Brain microvascular endothelial cell (primary cell): ENCODE data around the gene GPT2.

ENCODE experiments used
- DNase-seq: peaks from one replicate; pipeline ENCODE4 v3.0.0-alpha.2; 2020
- H3K27ac ChIP-seq: fragments of 250-450 bp; sonication (Bioruptor Pico); 2 replicates; pipeline ENCODE4 v1.5.1; 2020; ENCODE audit warnings: mild to moderate bottlenecking, moderate library complexity
- H3K27me3 ChIP-seq: fragments of 250-450 bp; sonication (Bioruptor Pico); replicated peaks from 2 replicates; pipeline ENCODE4 v1.5.1; 2020; ENCODE audit warnings: mild to moderate bottlenecking
- H3K36me3 ChIP-seq: fragments of 250-450 bp; sonication (Bioruptor Pico); replicated peaks from 2 replicates; pipeline ENCODE4 v1.5.1; 2020; ENCODE audit warnings: mild to moderate bottlenecking
- H3K4me3 ChIP-seq: 2 replicates; pipeline ENCODE4 v1.5.1; 2011; ENCODE audit warnings: low read depth, mild to moderate bottlenecking, control low read depth, low read length, moderate library complexity
- in situ Hi-C: cut with HindIII; loops from 2 replicates; pipeline ENCODE4 v1.10.0; 2017; ENCODE audit warnings: low sequenced_read_pairs, low pct_ligation_motif_present
- TF ChIP-seq, protein P1 (sequence below): IDR thresholded peaks from 2 replicates; pipeline ENCODE4 v1.5.1; 2011; ENCODE audit warnings: low read depth, mild to moderate bottlenecking, moderate library complexity, low read length, control low read depth, inconsistent platforms; ENCODE audit errors: missing control alignments

The GPT2 gene

DNA sequence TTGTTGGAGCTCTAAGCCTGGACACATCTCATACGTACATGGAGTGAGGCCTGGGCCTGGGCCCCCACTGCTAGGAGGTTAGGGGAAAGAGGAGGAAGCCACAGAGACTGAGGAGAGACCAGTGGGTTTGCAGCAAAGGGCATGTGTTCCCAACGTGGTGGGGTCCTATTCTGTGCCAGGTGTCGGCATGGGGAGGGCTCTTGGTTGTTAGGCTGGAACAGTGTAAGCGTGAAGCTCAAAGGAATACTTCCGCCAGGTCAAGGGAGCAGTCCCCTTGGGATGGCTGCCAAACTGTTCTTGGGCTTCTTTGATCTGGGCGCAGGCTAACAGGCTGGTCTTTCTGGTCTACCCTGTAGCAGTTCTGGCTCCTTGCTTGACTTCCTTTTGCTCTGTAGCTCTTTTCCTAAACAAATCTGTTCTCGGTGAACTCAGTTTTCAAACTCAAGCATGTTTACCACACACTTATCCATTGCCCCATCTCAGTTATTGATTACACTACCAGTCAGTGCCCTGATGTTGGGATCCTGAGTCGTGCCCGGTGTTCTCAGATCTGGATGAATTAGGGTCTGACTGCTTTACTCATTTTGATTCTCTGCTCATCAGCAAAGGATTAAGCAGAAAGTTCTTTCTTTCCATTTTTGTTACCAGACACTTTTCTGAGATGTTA, 36.4 kb downstream of the GPT2 start:
- no peak overlapping the region for H3K4me3 ChIP-seq
- DNase-seq: no peak
- in situ Hi-C loops: no loop called here
- H3K27ac ChIP-seq: no peak overlapping the region
- H3K27me3 ChIP-seq: no peaks in the 10 kb centered on the region
- peaks cover 10% of the 10 kb centered on the region for H3K36me3 ChIP-seq
- TF ChIP-seq, protein P1, sequence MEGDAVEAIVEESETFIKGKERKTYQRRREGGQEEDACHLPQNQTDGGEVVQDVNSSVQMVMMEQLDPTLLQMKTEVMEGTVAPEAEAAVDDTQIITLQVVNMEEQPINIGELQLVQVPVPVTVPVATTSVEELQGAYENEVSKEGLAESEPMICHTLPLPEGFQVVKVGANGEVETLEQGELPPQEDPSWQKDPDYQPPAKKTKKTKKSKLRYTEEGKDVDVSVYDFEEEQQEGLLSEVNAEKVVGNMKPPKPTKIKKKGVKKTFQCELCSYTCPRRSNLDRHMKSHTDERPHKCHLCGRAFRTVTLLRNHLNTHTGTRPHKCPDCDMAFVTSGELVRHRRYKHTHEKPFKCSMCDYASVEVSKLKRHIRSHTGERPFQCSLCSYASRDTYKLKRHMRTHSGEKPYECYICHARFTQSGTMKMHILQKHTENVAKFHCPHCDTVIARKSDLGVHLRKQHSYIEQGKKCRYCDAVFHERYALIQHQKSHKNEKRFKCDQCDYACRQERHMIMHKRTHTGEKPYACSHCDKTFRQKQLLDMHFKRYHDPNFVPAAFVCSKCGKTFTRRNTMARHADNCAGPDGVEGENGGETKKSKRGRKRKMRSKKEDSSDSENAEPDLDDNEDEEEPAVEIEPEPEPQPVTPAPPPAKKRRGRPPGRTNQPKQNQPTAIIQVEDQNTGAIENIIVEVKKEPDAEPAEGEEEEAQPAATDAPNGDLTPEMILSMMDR: no peak

DNA sequence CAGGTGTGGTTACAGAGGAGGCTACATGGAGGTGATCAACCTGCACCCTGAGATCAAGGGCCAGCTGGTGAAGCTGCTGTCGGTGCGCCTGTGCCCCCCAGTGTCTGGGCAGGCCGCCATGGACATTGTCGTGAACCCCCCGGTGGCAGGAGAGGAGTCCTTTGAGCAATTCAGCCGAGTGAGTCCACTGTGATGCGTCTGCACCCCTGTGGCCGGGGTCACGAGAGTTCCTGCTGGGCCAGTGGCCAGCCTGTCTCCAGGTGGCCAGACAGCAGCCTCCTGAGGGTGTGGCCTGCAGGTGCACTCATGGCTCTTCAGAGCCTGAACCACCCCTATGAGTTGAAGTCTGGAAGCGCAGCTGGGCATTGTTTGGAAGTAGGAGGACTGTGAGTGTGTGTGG, 38.1 kb downstream of the GPT2 start:
- TF ChIP-seq, protein P1: no peak
- in situ Hi-C loops: no loop called here
- no peak overlapping the region for H3K4me3 ChIP-seq
- no peaks in the 10 kb centered on the region for H3K27me3 ChIP-seq
- no peak overlapping the region for H3K27ac ChIP-seq
- DNase-seq: no peak
- H3K36me3 ChIP-seq: peaks cover 8% of the 10 kb centered on the region

DNA sequence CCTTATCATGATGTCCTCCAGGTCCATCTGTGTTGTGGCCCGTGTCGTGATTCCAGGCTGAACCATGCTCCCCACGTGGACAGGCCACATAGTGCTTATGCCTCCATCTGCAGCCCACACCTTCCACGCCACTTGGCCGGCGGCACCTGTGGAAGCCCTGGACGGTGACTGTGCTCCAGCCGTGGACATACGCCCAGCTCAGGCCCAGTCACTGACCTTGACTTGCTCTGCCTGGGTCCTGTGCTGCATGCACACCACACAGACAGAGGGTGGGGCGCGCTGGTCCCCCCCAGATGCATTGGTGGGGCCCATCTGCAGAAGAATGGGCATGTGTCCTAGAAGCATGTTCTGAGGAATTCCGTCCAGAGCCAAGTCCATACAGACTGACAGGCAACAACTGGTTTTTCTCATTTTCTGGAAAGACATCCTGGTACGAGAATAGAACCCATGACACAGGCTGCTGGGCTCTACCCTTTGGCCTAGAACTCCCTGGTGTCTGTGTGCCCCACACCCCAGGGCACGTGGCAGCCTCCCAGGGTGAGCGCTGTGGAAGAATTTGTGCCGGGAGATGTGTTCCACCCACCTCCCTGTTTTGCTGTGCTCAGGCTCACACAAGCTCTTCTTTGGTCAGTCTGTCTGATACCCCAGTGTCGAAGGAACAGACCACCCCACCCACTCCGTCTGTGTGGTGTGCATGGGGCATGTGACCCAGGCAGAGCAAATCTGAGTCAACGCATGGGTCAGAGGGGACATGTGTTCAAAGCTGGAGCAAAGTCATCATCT, 39.5 kb downstream of the GPT2 start:
- DNase-seq: no peak
- H3K36me3 ChIP-seq: peaks cover 8% of the 10 kb centered on the region
- TF ChIP-seq, protein P1: no peak
- no peak overlapping the region for H3K27ac ChIP-seq
- no peak overlapping the region for H3K4me3 ChIP-seq
- H3K27me3 ChIP-seq: no peaks in the 10 kb centered on the region
- in situ Hi-C loops: no loop called here

DNA sequence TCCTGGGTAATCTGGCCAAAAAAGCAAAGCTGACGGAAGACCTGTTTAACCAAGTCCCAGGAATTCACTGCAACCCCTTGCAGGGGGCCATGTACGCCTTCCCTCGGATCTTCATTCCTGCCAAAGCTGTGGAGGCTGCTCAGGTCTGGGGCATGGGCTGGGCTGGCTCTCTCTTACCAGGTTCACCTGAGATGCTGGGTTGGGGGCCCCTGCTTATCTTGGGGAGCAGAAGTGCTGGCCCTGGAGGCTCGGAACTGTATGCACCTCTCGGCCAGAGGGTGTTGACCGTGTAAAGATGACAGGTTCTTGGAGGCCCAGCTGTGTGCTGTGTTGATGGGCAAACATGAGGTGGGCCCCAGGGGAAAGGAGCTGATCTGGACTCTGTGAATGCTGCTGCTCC, 40.2 kb downstream of the GPT2 start:
- H3K27me3 ChIP-seq: no peaks in the 10 kb centered on the region
- no peak overlapping the region for H3K27ac ChIP-seq
- H3K36me3 ChIP-seq: peaks cover 10% of the 10 kb centered on the region
- no peak for DNase-seq
- in situ Hi-C loops: no loop called here
- no peak overlapping the region for H3K4me3 ChIP-seq
- TF ChIP-seq, protein P1: no peak

DNA sequence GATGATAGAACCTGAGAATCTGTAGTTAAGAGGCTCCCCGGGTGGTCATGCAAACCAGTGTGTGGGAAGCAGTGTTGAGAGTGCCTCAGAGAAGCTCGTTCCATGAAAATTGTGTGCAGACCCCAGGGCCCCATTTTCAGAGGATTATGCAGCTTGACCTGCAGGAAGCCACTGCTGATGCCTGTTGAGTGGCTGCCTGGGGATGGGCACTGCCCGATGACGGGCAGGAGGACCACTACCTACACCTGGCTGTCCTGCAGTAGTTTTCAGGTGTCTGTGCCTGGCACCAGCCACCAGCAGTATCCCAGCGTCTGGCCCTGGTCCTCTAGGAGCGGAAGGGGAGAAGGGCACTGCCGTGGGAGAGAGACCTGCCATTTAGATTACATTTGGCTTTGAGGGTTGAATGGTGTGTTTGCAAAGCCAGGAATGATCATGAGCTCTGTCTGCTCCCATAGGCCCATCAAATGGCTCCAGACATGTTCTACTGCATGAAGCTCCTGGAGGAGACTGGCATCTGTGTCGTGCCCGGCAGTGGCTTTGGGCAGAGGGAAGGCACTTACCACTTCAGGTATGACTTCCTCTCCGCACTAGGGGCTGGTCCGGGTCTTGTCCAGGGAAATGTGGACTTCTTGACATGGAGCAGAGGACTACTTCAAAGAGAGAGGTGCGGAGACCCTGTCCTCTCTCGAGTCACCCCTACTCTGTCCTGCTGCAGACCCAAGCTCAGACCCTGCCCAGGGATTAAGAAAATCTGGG, 42.5 kb downstream of the GPT2 start:
- Histone ChIP-seq H3K27ac (no peak overlapping the region), H3K36me3 (peaks cover 10% of the 10 kb centered on the region), H3K27me3 (no peaks in the 10 kb centered on the region), H3K4me3 (no peak overlapping the region)
- TF ChIP-seq, protein P1: no peak
- in situ Hi-C loops: no loop called here
- no peak for DNase-seq
